ENCODE measurements around the gene LPP.
A peak's percentile ranks its signal among the peaks of the same experiment; 100 is the strongest.

The LPP gene

DNA sequence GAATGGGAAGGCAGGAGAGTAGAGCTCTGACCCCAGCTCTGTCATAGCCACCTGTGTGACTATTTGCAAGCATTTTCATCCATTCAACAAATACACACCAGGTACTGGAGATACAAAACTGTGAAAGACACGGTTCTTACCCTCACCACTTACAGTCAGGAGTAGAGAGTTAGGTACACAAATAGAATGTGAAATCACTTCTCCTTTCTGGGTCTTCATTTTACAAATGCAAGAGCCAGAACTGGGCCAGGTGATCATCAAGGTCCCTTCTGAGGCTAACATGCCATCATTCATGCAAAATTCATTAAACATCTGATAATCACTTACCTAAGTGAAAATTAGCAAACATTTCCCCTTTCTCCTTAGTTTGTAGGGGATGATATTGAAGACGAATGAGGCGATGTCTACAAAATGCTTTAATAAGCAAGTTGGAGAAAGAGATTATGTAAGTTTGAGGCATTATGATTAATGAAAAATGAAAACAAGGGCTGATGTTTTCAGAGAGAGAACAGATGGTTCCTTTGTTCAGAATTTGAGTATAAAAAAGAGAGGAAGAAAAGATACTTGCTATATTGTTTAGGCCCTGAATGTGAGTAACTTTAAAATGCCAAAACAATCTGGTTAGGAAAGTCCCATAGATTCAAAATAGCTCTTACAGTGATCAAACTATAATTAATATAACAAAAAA, 88.6 kb downstream of the LPP start:
- Histone ChIP-seq H4K20me1 (ENCODE audit: insufficient read depth, low read length) (no peaks in the 10 kb centered on the region), H3K36me3 (ENCODE audit: insufficient read depth, low read length) (no peaks in the 10 kb centered on the region), H3K9me2 (ENCODE audit: low read depth, low read length) (no peaks in the 10 kb centered on the region), H3K4me2 (ENCODE audit: low read length) (peak overlapping the region; percentile 55), H3K9ac (ENCODE audit: low read length) (peak overlapping the region; percentile 79), H3K4me1 (ENCODE audit: insufficient read depth, low read length, severe bottlenecking) (peaks cover 100% of the 10 kb centered on the region), H3K79me2 (ENCODE audit: insufficient read depth, low read length) (no peaks in the 10 kb centered on the region), H3K27me3 (ENCODE audit: insufficient read depth, low read length) (no peaks in the 10 kb centered on the region), H3K9me3 (ENCODE audit: low read length) (no peaks in the 10 kb centered on the region), H2AFZ (ENCODE audit: low read length) (no peak overlapping the region), H3K4me3 (ENCODE audit: low read depth, low read length, poor library complexity, severe bottlenecking) (peak overlapping the region; percentile 40), H3F3A (ENCODE audit: insufficient read depth, low read length) (peaks cover 11% of the 10 kb centered on the region), H3K27ac (ENCODE audit: low read depth, low read length, poor library complexity, severe bottlenecking) (peak overlapping the region; percentile 97)
- TF ChIP-seq, protein P1, sequence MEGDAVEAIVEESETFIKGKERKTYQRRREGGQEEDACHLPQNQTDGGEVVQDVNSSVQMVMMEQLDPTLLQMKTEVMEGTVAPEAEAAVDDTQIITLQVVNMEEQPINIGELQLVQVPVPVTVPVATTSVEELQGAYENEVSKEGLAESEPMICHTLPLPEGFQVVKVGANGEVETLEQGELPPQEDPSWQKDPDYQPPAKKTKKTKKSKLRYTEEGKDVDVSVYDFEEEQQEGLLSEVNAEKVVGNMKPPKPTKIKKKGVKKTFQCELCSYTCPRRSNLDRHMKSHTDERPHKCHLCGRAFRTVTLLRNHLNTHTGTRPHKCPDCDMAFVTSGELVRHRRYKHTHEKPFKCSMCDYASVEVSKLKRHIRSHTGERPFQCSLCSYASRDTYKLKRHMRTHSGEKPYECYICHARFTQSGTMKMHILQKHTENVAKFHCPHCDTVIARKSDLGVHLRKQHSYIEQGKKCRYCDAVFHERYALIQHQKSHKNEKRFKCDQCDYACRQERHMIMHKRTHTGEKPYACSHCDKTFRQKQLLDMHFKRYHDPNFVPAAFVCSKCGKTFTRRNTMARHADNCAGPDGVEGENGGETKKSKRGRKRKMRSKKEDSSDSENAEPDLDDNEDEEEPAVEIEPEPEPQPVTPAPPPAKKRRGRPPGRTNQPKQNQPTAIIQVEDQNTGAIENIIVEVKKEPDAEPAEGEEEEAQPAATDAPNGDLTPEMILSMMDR (IDR thresholded peaks at IDR 0.05; ENCODE audit: low read length), result no peak
- TF ChIP-seq EZH2 (IDR thresholded peaks at IDR 0.05; ENCODE audit: borderline replicate concordance, low read length), result no peak

DNA sequence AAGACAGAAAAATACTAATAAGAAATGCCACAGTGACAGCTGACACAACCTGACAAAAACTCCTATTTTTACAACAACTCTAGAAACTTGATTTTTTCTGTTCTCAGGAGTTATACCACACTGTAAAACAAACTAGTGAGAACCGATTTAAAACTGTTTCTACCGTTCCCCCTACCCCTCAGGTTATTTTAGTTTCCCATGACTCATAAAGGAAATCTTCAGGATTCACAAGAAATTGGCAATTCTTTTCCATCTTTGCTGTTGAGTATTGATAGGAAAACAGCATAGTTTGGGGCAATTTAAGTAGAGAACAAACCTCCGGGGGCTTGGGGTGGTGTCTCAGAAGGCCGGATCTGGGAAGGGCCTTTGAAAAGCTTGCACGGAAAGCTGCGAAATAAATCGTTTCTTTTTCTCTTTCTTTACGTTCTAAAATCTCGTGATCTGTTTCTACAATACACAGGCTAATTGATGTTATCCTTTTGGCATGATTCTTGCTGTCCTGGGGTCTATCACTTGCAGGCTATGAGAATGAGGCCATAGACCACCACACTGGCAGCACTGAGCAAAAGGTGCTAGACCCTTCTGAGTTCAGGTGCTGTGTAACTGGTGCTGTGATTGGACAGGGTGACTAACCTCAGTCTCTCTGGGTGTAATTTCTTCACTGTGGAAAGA, 89.3 kb downstream of the LPP start:
- no peaks in the 10 kb centered on the region for H3K27me3 ChIP-seq (ENCODE audit: insufficient read depth, low read length)
- peak overlapping the region; percentile 7; the same call in 1 of the 2 replicates for H2AFZ ChIP-seq (ENCODE audit: low read length)
- peaks cover 11% of the 10 kb centered on the region for H3F3A ChIP-seq (ENCODE audit: insufficient read depth, low read length)
- H3K27ac ChIP-seq (ENCODE audit: low read depth, low read length, poor library complexity, severe bottlenecking), result peak overlapping the region; percentile 97
- peak overlapping the region; percentile 40 for H3K4me3 ChIP-seq (ENCODE audit: low read depth, low read length, poor library complexity, severe bottlenecking)
- H3K36me3 ChIP-seq (ENCODE audit: insufficient read depth, low read length), result no peaks in the 10 kb centered on the region
- H3K9me2 ChIP-seq (ENCODE audit: low read depth, low read length), result no peaks in the 10 kb centered on the region
- H3K4me1 ChIP-seq (ENCODE audit: insufficient read depth, low read length, severe bottlenecking), result peaks cover 100% of the 10 kb centered on the region
- no peaks in the 10 kb centered on the region for H3K9me3 ChIP-seq (ENCODE audit: low read length)
- H3K79me2 ChIP-seq (ENCODE audit: insufficient read depth, low read length), result no peaks in the 10 kb centered on the region
- no peaks in the 10 kb centered on the region for H4K20me1 ChIP-seq (ENCODE audit: insufficient read depth, low read length)
- peak overlapping the region; percentile 79 for H3K9ac ChIP-seq (ENCODE audit: low read length)
- peak overlapping the region; percentile 55 for H3K4me2 ChIP-seq (ENCODE audit: low read length)
- TF ChIP-seq, protein P1 (IDR thresholded peaks at IDR 0.05; ENCODE audit: low read length), result peak; percentile 23; the same call in 1 of the 2 replicates
- TF ChIP-seq EZH2 (IDR thresholded peaks at IDR 0.05; ENCODE audit: borderline replicate concordance, low read length), result no peak

DNA sequence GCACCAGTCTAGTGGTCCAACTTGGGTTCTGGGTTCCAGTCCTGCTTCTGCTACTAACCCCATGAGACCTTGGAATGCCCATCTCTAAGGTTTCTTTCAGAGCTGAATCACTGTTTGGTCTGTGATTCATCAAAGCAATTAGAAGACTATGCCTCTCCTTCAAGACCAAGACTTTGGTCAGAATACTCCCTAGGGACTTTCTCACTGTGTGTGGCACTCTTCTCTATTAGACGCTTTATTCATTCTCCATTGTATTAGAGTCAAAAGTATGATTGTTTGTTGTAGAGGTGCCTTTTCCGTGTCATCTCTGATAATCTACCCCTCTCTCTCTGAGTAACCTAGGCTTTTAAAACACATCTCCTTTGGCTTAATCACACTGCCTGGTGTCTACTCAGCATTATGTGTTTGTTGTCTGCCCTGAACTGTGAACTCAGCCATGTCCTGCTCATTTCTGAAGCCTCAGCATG, 90.5 kb downstream of the LPP start:
- Histone ChIP-seq H3K4me1 (ENCODE audit: insufficient read depth, low read length, severe bottlenecking) (peaks cover 98% of the 10 kb centered on the region), H3K9me2 (ENCODE audit: low read depth, low read length) (no peaks in the 10 kb centered on the region), H3K4me2 (ENCODE audit: low read length) (peak overlapping the region; percentile 44), H3K79me2 (ENCODE audit: insufficient read depth, low read length) (no peaks in the 10 kb centered on the region), H3K27ac (ENCODE audit: low read depth, low read length, poor library complexity, severe bottlenecking) (peak overlapping the region; percentile 97), H3K36me3 (ENCODE audit: insufficient read depth, low read length) (no peaks in the 10 kb centered on the region), H2AFZ (ENCODE audit: low read length) (no peak overlapping the region), H3K27me3 (ENCODE audit: insufficient read depth, low read length) (no peaks in the 10 kb centered on the region), H4K20me1 (ENCODE audit: insufficient read depth, low read length) (no peaks in the 10 kb centered on the region), H3K9me3 (ENCODE audit: low read length) (no peaks in the 10 kb centered on the region), H3K9ac (ENCODE audit: low read length) (peak overlapping the region; percentile 44; the same call in 1 of the 2 replicates), H3F3A (ENCODE audit: insufficient read depth, low read length) (peaks cover 17% of the 10 kb centered on the region), H3K4me3 (ENCODE audit: low read depth, low read length, poor library complexity, severe bottlenecking) (peak overlapping the region; percentile 1)
- TF ChIP-seq EZH2 (IDR thresholded peaks at IDR 0.05; ENCODE audit: borderline replicate concordance, low read length), result no peak
- TF ChIP-seq, protein P1 (IDR thresholded peaks at IDR 0.05; ENCODE audit: low read length), result no peak
